GM21737 (cell line): ENCODE results near the gene CYBA.
A peak's percentile ranks its signal among the peaks of the same experiment; 100 is the strongest.
"Not testable (repeated sequence)": the region's sequence is repeated elsewhere in the genome, so short reads cannot be mapped to it uniquely, and the experiment has no call there.

Experiments
- ATAC-seq: cut with Tn5 transposase; IDR thresholded peaks from one replicate; pipeline ENCODE4 v1.9.1; 2021; ENCODE audit warnings: mild to moderate bottlenecking, moderate library complexity; ENCODE audit not compliant: unreplicated experiment

CYBA gene

DNA sequence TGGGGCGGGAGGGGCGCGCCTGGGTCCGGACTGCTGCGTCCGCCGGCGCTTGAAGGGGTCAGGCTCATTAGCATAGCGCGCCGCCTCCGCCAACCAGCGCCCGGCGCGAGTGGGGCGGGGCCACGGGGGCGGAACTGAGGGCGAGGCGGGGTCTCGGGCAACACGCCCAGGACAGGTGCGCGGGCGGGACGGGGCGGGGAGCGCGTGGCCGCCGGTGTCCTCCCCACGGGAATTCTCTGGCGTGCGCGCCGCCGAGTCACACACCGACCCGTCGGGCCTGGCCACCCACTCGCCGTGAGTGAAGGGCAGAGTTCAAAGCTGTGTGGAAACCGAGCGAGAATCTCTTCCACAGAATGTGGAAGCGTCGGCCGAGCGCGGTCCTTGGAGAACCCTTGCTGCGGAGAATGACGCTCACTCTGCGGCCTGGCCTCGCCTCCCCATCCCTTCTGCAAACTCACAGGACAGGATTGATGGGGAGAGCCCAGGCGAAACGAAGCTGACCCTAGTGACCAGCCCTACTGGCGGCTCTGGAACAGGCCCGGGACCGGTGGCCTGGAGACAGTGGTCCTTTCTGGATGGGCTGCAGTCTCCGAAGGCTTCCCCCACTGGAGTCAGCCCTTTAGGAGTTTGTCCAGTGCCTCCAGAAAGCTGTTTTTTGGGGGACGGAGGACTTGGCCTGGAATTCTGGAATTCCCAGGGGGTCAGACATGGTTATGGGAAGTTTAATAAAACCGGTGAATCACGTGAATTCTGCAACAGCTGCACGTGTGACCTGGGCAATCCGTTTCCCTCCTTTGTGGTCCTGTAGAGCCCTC, 35.8 kb upstream of the CYBA start, which contains the start of gene SNAI3:
SNAI3 (minus strand) TSS at position 69 of the 815 bp plus-strand sequence. CDS start 101 bp downstream, outside the sequence.
- ATAC-seq: peak; percentile 58

DNA sequence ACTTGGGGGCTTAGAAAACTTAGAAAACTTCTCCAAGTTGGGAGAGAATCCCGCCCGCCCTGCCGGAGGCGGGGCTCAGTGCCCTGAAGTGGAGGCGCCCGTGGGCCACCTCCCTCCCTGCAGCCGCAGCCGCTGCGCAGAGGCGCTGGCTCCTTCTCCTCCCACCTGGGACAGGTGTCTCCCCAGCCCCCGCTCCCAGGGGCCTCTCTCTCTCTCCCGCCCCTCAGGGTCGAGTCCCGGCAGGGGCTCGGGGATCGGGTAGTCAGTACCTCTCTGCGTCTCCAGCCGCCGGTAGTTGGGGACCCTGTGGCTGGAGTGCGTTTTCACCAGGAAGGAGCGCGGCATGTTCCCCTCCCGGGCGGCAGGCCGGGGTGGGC, 35.2 kb upstream of the CYBA start:
- peak; percentile 11 for ATAC-seq

- no peak for ATAC-seq
Measured at GRCh38 chr16:88685156-88686061, 34.6 kb upstream of the CYBA start.

- ATAC-seq: no peak
Measured at GRCh38 chr16:88684569-88685155, 33.8 kb upstream of the CYBA start.

DNA sequence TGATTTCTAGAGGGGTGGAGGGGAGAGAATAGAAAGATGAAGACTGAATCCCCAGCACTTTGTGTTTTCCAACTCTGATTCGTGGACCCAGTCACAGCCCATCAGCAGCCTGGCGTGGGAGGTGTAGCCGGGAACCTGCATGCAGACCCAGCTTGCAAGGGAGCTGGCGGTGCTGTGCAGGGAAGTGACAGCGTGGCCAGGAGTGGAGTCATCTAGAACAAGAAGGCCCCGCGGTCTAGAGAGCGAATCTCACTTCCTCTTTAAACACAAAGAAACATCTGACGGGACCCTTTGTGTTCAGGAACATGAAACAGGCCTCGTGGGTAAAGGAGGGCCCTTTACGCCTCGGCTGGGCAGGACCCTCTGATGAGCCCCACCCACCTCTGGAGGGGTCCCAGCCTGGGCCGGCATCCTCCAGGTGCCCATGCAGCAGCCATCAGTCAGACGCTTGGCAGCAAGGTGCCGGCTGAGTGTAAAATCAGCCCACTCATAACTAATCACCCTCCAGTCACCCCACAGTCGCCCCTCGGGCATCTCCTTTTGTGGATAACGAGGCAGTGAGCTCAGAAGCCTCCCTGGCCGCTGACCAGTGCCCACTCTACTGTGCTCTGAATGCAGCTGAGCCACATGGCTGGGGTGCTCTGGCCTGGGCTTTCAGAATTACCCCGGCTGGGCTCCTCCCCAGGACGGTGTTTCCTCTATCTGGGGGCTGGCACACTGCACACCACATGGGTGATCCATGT, 31.0 kb upstream of the CYBA start:
- ATAC-seq: peak; percentile 54

- ATAC-seq: peak; percentile 22
Measured at GRCh38 chr16:88681084-88681680, 30.3 kb upstream of the CYBA start.

- no peak for ATAC-seq
Measured at GRCh38 chr16:88680554-88681083, 29.8 kb upstream of the CYBA start.

- ATAC-seq: no peak
Measured at GRCh38 chr16:88678224-88678979, 27.5 kb upstream of the CYBA start.

DNA sequence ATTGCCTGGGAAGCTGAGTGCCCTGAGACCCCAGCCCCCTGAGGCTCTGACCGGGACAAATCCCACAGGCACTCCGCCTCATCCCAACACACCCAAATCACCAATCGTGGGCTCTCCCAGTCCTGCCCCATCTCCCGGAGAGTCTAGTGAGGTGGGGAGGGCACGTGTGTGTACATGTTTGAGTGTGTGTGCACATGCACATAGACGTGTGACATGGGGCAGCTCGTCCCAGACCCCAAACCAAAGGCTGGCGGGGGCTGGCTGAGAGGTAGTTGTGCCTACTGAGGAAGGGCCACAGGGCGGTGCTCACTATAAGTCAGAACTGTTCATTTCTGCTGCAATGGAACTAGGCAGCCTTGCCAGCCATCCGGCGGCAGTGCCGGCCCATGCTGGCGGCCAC, 26.9 kb upstream of the CYBA start:
- no peak for ATAC-seq

DNA sequence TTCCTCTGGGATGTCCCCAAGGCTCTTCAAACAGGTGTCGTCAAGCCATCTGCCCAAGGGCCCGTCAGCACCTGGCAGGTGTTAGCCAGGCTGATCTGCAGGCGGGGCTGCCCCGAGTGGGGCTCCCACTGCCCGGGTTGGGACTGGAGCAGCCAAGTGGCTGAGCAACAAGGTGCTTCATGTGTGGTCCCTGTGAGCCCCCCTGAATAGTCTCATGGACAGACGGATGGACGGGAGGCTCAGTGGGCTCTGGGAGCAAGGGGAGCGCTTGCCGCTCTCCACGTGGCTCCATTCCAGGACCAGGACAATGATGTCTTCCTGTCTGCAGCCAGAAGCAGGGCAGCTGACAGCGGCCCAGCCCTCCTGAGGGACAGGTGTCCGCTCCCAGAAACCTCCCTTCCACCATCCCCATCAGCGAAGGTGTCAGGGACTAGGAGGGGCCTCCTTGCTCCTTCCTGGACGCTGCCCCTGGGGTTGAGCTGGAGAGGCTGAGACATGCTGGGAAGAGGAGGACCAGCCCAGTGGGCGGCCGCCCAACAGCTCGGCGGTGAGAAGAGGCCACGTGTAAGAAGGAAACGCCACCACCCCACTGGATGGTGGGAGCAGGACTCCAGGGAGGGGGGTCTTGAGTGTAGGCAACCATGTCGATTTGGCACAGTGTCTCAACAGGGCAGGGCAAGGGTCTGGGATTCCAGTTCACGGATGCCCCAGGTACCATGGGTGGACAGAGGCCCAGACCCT, 25.8 kb upstream of the CYBA start:
- ATAC-seq: no peak

DNA sequence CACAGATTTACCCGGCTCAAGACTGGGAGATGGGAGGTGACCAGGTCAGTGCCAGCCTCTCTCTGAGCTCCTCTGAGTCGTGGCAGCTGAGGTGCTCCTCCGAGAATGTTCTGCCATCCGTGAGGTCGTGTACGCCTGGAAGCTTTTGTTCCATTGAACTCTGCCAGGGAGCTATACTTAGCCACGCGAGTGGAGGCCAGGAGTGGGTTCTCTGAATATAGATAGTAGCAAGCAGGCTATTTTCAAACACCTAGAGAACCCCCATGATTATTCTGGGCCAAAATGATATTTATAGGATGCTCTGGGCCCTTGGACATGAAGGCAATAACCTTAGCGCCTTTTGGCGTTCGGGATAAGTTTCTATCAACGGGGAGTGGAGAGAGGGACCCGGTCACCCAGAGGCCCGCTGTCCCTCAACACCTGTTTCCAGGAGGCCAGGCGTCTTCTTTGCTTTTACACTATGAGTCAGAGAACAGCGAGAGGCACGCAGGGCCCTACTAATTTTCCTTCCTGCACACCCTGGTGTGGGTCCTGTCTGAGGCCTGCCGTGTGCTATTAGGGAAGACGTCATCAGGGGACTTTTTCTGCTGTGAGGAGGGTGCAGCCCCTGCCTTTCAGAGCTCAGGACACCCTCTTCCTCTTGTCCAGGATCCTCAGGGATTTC, 23.0 kb upstream of the CYBA start:
- no peak for ATAC-seq

- no peak for ATAC-seq
Measured at GRCh38 chr16:88672776-88673175, 21.9 kb upstream of the CYBA start.

DNA sequence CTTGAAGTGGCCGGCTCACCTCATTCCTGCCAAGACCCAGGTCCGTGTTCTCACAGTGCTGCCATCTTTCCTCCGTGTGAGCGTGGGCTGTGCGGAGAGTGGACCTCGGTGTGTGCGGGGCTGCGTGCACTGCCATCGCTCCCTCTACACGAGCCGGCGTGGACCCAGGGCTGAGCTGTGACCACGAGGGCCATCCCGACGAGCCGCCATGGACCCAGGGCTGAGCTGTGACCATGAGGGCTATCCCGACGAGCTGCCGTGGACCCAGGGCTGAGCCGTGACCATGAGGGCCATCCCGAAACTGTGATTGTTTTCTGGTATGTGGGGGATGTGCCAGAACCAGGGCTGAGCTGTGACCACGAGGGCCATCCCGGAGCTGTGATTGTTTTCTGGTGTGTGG, 21.0 kb upstream of the CYBA start:
- no peak for ATAC-seq

GRCh38 chr16:88669980-88670379, 19.1 kb upstream of the CYBA start:
- ATAC-seq: no peak

GRCh38 chr16:88669493-88669892, 18.6 kb upstream of the CYBA start:
- ATAC-seq: not testable (repeated sequence)

DNA sequence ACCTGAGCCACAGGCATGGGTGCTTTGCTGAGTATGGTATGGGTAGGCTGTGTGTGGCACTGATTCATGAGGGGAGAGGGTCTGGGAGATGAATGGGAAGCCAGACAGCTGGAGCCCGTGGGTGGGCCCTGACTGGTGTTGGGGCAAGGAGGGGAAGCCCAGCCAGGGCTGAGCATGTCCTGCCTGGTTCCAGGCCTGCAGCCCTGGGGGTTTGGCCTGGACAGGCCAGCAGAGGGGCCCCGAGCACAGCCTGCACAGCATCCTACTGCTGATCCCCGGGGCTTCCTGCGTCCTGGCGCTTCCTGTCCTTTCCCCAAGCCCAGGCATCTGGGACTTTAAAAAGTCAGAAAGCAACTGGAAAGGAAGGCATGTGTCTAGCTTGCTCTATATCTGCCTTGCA, 16.6 kb upstream of the CYBA start:
- ATAC-seq: no peak

- ATAC-seq: no peak
Measured at GRCh38 chr16:88665570-88665969, 14.7 kb upstream of the CYBA start.

GRCh38 chr16:88665148-88665547, 14.3 kb upstream of the CYBA start:
- ATAC-seq: no peak
